ENCODE results near the gene CANT1. TPM values are rescaled to one million over a fixed set of nuclear protein-coding genes. Genes with fewer than 3 reads are reported as not detected.

Gene CANT1
- total RNA-seq, 1 experiment from 2014 or later, result 54.2 TPM

- TF ChIP-seq EZH2 (IDR thresholded peaks at IDR 0.05; ENCODE audit: borderline replicate concordance, low read depth, low read length, poor library complexity, severe bottlenecking) (no peak), CTCF (conservative IDR thresholded peaks at IDR 0.05; ENCODE audit: low read depth, low read length) (no peak)
- ChIA-PET POLR2A (ENCODE audit: low non-redundant PET) (no interaction called here), CTCF (no interaction called here)
- BruUV-seq (replicated peaks), result no TSS peak
- no peak overlapping the region for H3K27ac ChIP-seq (ENCODE audit: low read depth, low read length, poor library complexity, severe bottlenecking)
- intact Hi-C loops (cut with micrococcal nuclease; ENCODE audit: unreplicated experiment), result no loop called here
- no peaks in the 10 kb centered on the region for H3K4me1 ChIP-seq (ENCODE audit: insufficient read depth, low read length, poor library complexity, severe bottlenecking)
- H3K36me3 ChIP-seq (ENCODE audit: insufficient read depth, low read length, poor library complexity, severe bottlenecking), result peaks cover 34% of the 10 kb centered on the region
- no peak for DNase-seq (ENCODE audit: low spot score)
- no peak overlapping the region for H3K4me3 ChIP-seq (ENCODE audit: low read depth, low read length, poor library complexity, severe bottlenecking)
- no peaks in the 10 kb centered on the region for H3K27me3 ChIP-seq (replicated peaks; ENCODE audit: insufficient read depth, low read depth, low read length, poor library complexity)
- H3K9me3 ChIP-seq (ENCODE audit: low read depth, low read length, poor library complexity, severe bottlenecking), result no peaks in the 10 kb centered on the region
These were observed 11.1 kb downstream of the CANT1 start for GRCh38 chr17:78998311-78999055.

GRCh38 chr17:78997881-78998280, 11.7 kb downstream of the CANT1 start:
- ChIA-PET CTCF (no interaction called here), POLR2A (ENCODE audit: low non-redundant PET) (interaction anchor here (0.6 kb wide), 1 partner anchor 137 kb away, joined by 3 read pairs; no protein-coding TSS in a partner anchor)
- Histone ChIP-seq H3K36me3 (ENCODE audit: insufficient read depth, low read length, poor library complexity, severe bottlenecking) (peaks cover 39% of the 10 kb centered on the region), H3K27ac (ENCODE audit: low read depth, low read length, poor library complexity, severe bottlenecking) (no peak overlapping the region), H3K4me3 (ENCODE audit: low read depth, low read length, poor library complexity, severe bottlenecking) (no peak overlapping the region), H3K9me3 (ENCODE audit: low read depth, low read length, poor library complexity, severe bottlenecking) (no peaks in the 10 kb centered on the region), H3K27me3 (replicated peaks; ENCODE audit: insufficient read depth, low read depth, low read length, poor library complexity) (no peaks in the 10 kb centered on the region), H3K4me1 (ENCODE audit: insufficient read depth, low read length, poor library complexity, severe bottlenecking) (no peaks in the 10 kb centered on the region)
- DNase-seq (ENCODE audit: low spot score), result no peak
- no TSS peak for BruUV-seq (replicated peaks)
- TF ChIP-seq EZH2 (IDR thresholded peaks at IDR 0.05; ENCODE audit: borderline replicate concordance, low read depth, low read length, poor library complexity, severe bottlenecking), result no peak
- no peak for TF ChIP-seq CTCF (conservative IDR thresholded peaks at IDR 0.05; ENCODE audit: low read depth, low read length)
- intact Hi-C loops (cut with micrococcal nuclease; ENCODE audit: unreplicated experiment), result no loop called here

- H3K4me3 ChIP-seq (ENCODE audit: low read depth, low read length, poor library complexity, severe bottlenecking), result no peak overlapping the region
- CTCF ChIA-PET, result no interaction called here
- TF ChIP-seq CTCF (conservative IDR thresholded peaks at IDR 0.05; ENCODE audit: low read depth, low read length), result no peak
- no peak for TF ChIP-seq EZH2 (IDR thresholded peaks at IDR 0.05; ENCODE audit: borderline replicate concordance, low read depth, low read length, poor library complexity, severe bottlenecking)
- no TSS peak for BruUV-seq (replicated peaks)
- no peak overlapping the region for H3K27ac ChIP-seq (ENCODE audit: low read depth, low read length, poor library complexity, severe bottlenecking)
- no peaks in the 10 kb centered on the region for H3K27me3 ChIP-seq (replicated peaks; ENCODE audit: insufficient read depth, low read depth, low read length, poor library complexity)
- H3K4me1 ChIP-seq (ENCODE audit: insufficient read depth, low read length, poor library complexity, severe bottlenecking), result no peaks in the 10 kb centered on the region
- intact Hi-C loops (cut with micrococcal nuclease; ENCODE audit: unreplicated experiment), result no loop called here
- H3K9me3 ChIP-seq (ENCODE audit: low read depth, low read length, poor library complexity, severe bottlenecking), result no peaks in the 10 kb centered on the region
- POLR2A ChIA-PET (ENCODE audit: low non-redundant PET), result interaction anchor here (0.6 kb wide), 1 partner anchor 136 kb away, joined by 3 read pairs; no protein-coding TSS in a partner anchor
- no peak for DNase-seq (ENCODE audit: low spot score)
- peaks cover 45% of the 10 kb centered on the region for H3K36me3 ChIP-seq (ENCODE audit: insufficient read depth, low read length, poor library complexity, severe bottlenecking)
These were observed 12.3 kb downstream of the CANT1 start for GRCh38 chr17:78997231-78997741.
